ENCODE measurements around the gene GRM5.

DNA sequence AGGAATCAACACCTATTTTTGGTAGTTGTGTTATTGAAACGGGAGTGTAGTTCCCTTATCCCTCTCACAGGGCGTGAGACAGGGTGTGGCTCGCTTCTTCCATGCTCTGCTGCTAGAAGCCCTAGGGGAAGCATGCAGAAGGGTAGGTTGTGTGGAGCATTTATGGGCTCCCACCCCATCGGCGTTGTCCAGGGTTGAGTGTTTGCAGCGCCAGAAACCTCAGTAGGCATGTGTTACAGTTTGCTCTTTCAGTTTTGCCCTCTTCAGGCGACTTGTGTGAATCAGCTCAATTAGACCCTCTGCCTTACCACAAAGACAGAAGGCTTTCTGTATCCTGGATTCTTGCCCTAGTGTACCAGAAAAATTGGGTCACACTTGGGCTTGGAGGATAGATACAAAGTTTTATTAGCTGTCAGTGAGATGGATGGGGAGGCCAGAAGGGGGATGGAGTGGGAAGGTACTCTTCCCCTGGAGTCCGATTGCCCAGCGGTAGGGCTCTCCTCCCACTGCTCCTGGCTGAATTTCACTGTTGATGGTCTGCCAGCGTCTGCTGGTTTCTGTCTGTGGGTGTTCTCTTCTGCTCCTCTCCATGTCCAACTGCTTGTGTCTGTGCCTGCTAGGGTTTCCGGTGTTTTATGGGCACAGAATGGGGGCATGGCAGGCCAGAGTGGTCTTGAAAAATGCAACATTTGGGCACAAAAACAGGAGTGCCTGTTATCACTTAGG, 369.9 kb downstream of the GRM5 start:
- TF ChIP-seq CTCF (IDR thresholded peaks at IDR 0.05): no peak
- TF ChIP-seq POLR2A (IDR thresholded peaks at IDR 0.05): no peak
- no peak for TF ChIP-seq POLR2AphosphoS5 (IDR thresholded peaks at IDR 0.05)
